Keratinocyte (primary cell): ENCODE data around the gene SLC35A1. TPM values are rescaled to one million over a fixed set of nuclear protein-coding genes. Genes with fewer than 3 reads are reported as not detected.

Experiments
- DNase-seq: peaks from one replicate; pipeline ENCODE4 v3.0.0-alpha.2; 2011; ENCODE audit warnings: low read depth, missing footprints, low spot score
- FAIRE-seq: peaks from 2 replicates; lab custom pipeline; 2011; peaks lifted over from hg19 to GRCh38; lab: Jason Lieb, UNC
- H2AFZ ChIP-seq: 2 replicates; pipeline ENCODE4 v1.6.0; 2012; ENCODE audit warnings: low read length, control low read depth, inconsistent platforms; ENCODE audit not compliant: control insufficient read depth
- H3K27ac ChIP-seq: 2 replicates; pipeline ENCODE4 v1.5.1; 2011; ENCODE audit warnings: low read length; ENCODE audit not compliant: control insufficient read depth, insufficient read depth
- H3K27me3 ChIP-seq: 3 replicates; pipeline ENCODE4 v1.6.0; 2011; ENCODE audit warnings: low read length; ENCODE audit not compliant: control insufficient read depth, insufficient read depth; ENCODE audit errors: extremely low read depth
- H3K36me3 ChIP-seq, 2 experiments: 2 replicates in 1 of 2; 3 replicates in 1 of 2; pipeline ENCODE4 v1.5.1; 2011; ENCODE audit warnings: low read length in 2 of 2, mild to moderate bottlenecking in 1 of 2; ENCODE audit not compliant: control insufficient read depth in 2 of 2, insufficient read depth in 2 of 2; ENCODE audit errors: extremely low read depth in 1 of 2
- H3K4me1 ChIP-seq: 3 replicates; pipeline ENCODE4 v1.5.1; 2011; ENCODE audit warnings: low read length; ENCODE audit not compliant: control insufficient read depth, insufficient read depth; ENCODE audit errors: extremely low read depth
- H3K4me2 ChIP-seq: 3 replicates; pipeline ENCODE4 v1.6.0; 2011; ENCODE audit warnings: low read depth, low read length; ENCODE audit not compliant: control insufficient read depth, insufficient read depth; ENCODE audit errors: extremely low read depth
- H3K4me3 ChIP-seq, 3 experiments: fragments of 200-600 bp in 1 of 3; sonication (generic) in 1 of 3; 2 replicates in 2 of 3; 3 replicates in 1 of 3; pipeline ENCODE4 v1.5.1; 2011 to 2016; ENCODE audit warnings: low read length in 3 of 3, mild to moderate bottlenecking in 3 of 3, control low read depth in 2 of 3, inconsistent platforms in 1 of 3, low read depth in 1 of 3, mixed read lengths in 1 of 3, mixed run types in 1 of 3, moderate library complexity in 1 of 3; ENCODE audit not compliant: control insufficient read depth in 2 of 3, insufficient read depth in 2 of 3; ENCODE audit errors: extremely low read depth in 1 of 3
- H3K79me2 ChIP-seq: 2 replicates; pipeline ENCODE4 v1.6.0; 2012; ENCODE audit warnings: low read length; ENCODE audit not compliant: control insufficient read depth, insufficient read depth
- H3K9ac ChIP-seq: 3 replicates; pipeline ENCODE4 v1.6.0; 2011; ENCODE audit warnings: low read length; ENCODE audit not compliant: control insufficient read depth, insufficient read depth; ENCODE audit errors: extremely low read depth
- H3K9me1 ChIP-seq: 3 replicates; pipeline ENCODE4 v1.6.0; 2011; ENCODE audit warnings: low read length; ENCODE audit not compliant: control insufficient read depth, insufficient read depth; ENCODE audit errors: extremely low read depth
- H3K9me3 ChIP-seq: 2 replicates; pipeline ENCODE4 v1.5.1; 2012; ENCODE audit warnings: low read depth, low read length; ENCODE audit not compliant: control insufficient read depth
- H4K20me1 ChIP-seq: 3 replicates; pipeline ENCODE4 v1.6.0; 2011; ENCODE audit warnings: low read length; ENCODE audit not compliant: control insufficient read depth, insufficient read depth; ENCODE audit errors: extremely low read depth
- EZH2 ChIP-seq: IDR thresholded peaks from one replicate; pipeline ENCODE4 v1.6.1; 2012; ENCODE audit warnings: inconsistent platforms, mild to moderate bottlenecking, low read length, moderate library complexity
- dilution Hi-C: fragments of 300-500 bp; cut with MboI; formaldehyde crosslinking; loops from one replicate; pipeline ENCODE4 v1.7.0; 2020; ENCODE audit warnings: low sequenced_read_pairs; ENCODE audit not compliant: extremely low pct_ligation_motif_present
- polyA plus RNA-seq, 5 experiments: library from polyadenylated mRNA; depleted of rRNA in 3 of 5; stranded (reverse) in 3 of 5; stranded (forward) in 1 of 5; unstranded in 1 of 5; fragments of >200 nt; gene quantifications; 1 replicate in 1 of 5; 2 replicates in 3 of 5; 3 replicates in 1 of 5; pipeline versions ENCODE4 v1.2.1 to v1.2.3, GENCODE V29; 2011 to 2012; ENCODE audit warnings: missing spikeins in 2 of 5, low read depth in 1 of 5, low replicate concordance in 1 of 5
- TF ChIP-seq, protein P1 (sequence below), 3 experiments: IDR thresholded peaks in 1 of 3; conservative IDR thresholded peaks in 1 of 3; optimal IDR thresholded peaks in 1 of 3; 2 replicates in 2 of 3; 3 replicates in 1 of 3; pipeline versions ENCODE3 to v1.5.1; 2011; ENCODE audit warnings: low read length in 3 of 3, mild to moderate bottlenecking in 3 of 3, moderate library complexity in 2 of 3, control low read depth in 1 of 3, inconsistent platforms in 1 of 3; ENCODE audit not compliant: insufficient read depth in 2 of 3; ENCODE audit errors: extremely low read depth in 1 of 3

SLC35A1 gene
- polyA plus RNA-seq, 1 donor (not counting 4 experiments of a cell fraction or from before 2014, with no cell fraction given), result 25.1 TPM

DNA sequence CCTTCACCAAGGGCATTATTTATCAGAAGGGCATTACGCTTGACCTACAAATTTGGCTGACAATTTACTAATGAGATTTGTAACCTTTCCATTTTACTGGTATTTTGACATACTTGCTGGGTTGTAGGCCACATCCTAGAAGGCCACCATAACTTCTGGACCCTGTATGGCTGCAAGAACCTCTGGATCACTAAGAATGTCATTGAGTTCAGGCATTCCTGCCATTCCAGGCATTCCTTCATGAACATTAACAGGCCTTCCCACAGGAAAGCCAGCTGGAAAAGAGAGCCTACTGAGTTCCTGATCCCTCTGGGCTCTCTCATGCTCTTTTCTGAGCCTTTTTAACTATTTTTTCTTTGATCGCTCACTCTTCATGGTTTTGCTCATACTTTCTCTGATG lies 28.4 kb upstream of the SLC35A1 start:
- no peaks in the 10 kb centered on the region for H3K9me3 ChIP-seq
- no peaks in the 10 kb centered on the region for H4K20me1 ChIP-seq
- H3K4me2 ChIP-seq, result no peak overlapping the region
- no peak overlapping the region for H2AFZ ChIP-seq
- no peak overlapping the region for H3K9ac ChIP-seq
- no peak overlapping the region for H3K27ac ChIP-seq
- H3K79me2 ChIP-seq, result no peaks in the 10 kb centered on the region
- H3K27me3 ChIP-seq, result no peaks in the 10 kb centered on the region
- no peaks in the 10 kb centered on the region for H3K4me1 ChIP-seq
- no peak for TF ChIP-seq EZH2
- TF ChIP-seq, protein P1, sequence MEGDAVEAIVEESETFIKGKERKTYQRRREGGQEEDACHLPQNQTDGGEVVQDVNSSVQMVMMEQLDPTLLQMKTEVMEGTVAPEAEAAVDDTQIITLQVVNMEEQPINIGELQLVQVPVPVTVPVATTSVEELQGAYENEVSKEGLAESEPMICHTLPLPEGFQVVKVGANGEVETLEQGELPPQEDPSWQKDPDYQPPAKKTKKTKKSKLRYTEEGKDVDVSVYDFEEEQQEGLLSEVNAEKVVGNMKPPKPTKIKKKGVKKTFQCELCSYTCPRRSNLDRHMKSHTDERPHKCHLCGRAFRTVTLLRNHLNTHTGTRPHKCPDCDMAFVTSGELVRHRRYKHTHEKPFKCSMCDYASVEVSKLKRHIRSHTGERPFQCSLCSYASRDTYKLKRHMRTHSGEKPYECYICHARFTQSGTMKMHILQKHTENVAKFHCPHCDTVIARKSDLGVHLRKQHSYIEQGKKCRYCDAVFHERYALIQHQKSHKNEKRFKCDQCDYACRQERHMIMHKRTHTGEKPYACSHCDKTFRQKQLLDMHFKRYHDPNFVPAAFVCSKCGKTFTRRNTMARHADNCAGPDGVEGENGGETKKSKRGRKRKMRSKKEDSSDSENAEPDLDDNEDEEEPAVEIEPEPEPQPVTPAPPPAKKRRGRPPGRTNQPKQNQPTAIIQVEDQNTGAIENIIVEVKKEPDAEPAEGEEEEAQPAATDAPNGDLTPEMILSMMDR (optimal IDR thresholded peaks at IDR 0.05 in 1 of 3, IDR thresholded peaks at IDR 0.05 in 1 of 3, conservative IDR thresholded peaks at IDR 0.05 in 1 of 3; ENCODE audit: extremely low read depth in 1 of 3, insufficient read depth in 2 of 3, low read length in 3 of 3), result no peak
- no peak for DNase-seq
- FAIRE-seq, result no peak
- no peak overlapping the region for H3K4me3 ChIP-seq
- H3K9me1 ChIP-seq, result no peaks in the 10 kb centered on the region
- no peaks in the 10 kb centered on the region for H3K36me3 ChIP-seq
- dilution Hi-C loops, result no loop called here

DNA sequence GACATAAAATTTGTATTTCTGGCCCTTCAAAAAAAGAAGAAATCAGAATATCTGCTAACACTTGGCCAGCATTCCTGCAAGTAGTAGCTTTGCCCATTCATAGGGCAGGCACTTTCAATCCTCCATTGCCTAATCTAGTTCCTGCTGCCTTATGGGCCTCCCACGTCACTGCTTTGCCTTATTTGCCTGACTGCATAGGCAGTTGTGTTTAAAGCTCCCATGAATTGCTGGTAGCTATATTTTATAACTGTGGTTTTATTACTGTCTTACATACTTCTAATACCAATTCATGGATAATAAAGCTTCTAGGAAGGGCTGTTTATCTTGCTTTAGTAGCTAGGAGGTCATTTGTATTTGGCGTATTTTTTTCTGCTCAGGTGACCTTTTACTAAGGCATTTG lies 7.7 kb upstream of the SLC35A1 start:
- Histone ChIP-seq H3K9me3 (no peaks in the 10 kb centered on the region), H3K4me1 (no peaks in the 10 kb centered on the region), H3K9me1 (no peaks in the 10 kb centered on the region), H3K9ac (no peak overlapping the region), H3K79me2 (no peaks in the 10 kb centered on the region), H4K20me1 (no peaks in the 10 kb centered on the region), H3K27me3 (no peaks in the 10 kb centered on the region), H3K4me3 (no peak overlapping the region), H3K36me3 (no peaks in the 10 kb centered on the region), H2AFZ (no peak overlapping the region), H3K27ac (no peak overlapping the region), H3K4me2 (no peak overlapping the region)
- dilution Hi-C loops, result no loop called here
- no peak for FAIRE-seq
- no peak for DNase-seq
- TF ChIP-seq EZH2, result no peak
- TF ChIP-seq, protein P1 (optimal IDR thresholded peaks at IDR 0.05 in 1 of 3, IDR thresholded peaks at IDR 0.05 in 1 of 3, conservative IDR thresholded peaks at IDR 0.05 in 1 of 3; ENCODE audit: extremely low read depth in 1 of 3, insufficient read depth in 2 of 3, low read length in 3 of 3), result no peak
